ENCODE data around the gene ERBIN. TPM values are rescaled to one million over a fixed set of nuclear protein-coding genes. Genes with fewer than 3 reads are reported as not detected.
"Not testable (repeated sequence)": the region's sequence is repeated elsewhere in the genome, so short reads cannot be mapped to it uniquely, and the experiment has no call there.

ERBIN gene
- polyA plus RNA-seq, 3 donors: 25.2 to 43.3 (median 28.6) TPM

GRCh38 chr5:65913519-65913918, 12.9 kb upstream of the ERBIN start:
- intact Hi-C loops (cut with micrococcal nuclease): no loop called here
- H2AFZ ChIP-seq (ENCODE audit: insufficient read depth, low read depth, low read length, poor library complexity, severe bottlenecking): no peak overlapping the region
- H3K9me3 Mint-ChIP-seq: peaks cover 0 to 3% (median 0%) of the 10 kb centered on the region in 7 donors

GRCh38 chr5:65914641-65915196, 11.7 kb upstream of the ERBIN start:
- Histone ChIP-seq H3K4me3 (replicated peaks in 1 of 3; ENCODE audit: low read depth in 2 of 3, low read length in 3 of 3) (no peak overlapping the region), H4K20me1 (ENCODE audit: insufficient read depth, low read length) (no peaks in the 10 kb centered on the region), H3K79me2 (ENCODE audit: insufficient read depth, low read length) (no peaks in the 10 kb centered on the region), H3K4me1 (ENCODE audit: control insufficient read depth in 1 of 2, insufficient read depth in 2 of 2, low read length in 2 of 2) (peaks cover 13 to 18% of the 10 kb centered on the region in 2 donors), H3K27ac (ENCODE audit: low read depth in 1 of 2, low read length in 2 of 2) (no peak overlapping the region), H2AFZ (ENCODE audit: insufficient read depth, low read depth, low read length, poor library complexity, severe bottlenecking) (peak overlapping the region; percentile 42), H3K36me3 (replicated peaks in 1 of 2; ENCODE audit: control insufficient read depth in 1 of 2, insufficient read depth in 2 of 2, low read length in 2 of 2) (no peaks in the 10 kb centered on the region), H3K27me3 (ENCODE audit: control insufficient read depth in 2 of 2, insufficient read depth in 2 of 2, low read length in 2 of 2) (no peaks in the 10 kb centered on the region), H3K4me2 (replicated peaks; ENCODE audit: extremely low read depth, low read length, poor library complexity, severe bottlenecking) (peak overlapping the region; percentile 14), H3K9me3 (replicated peaks in 1 of 2; ENCODE audit: control insufficient read depth in 1 of 2, insufficient read depth in 1 of 2, low read length in 2 of 2) (no peaks in the 10 kb centered on the region), H3K9ac (ENCODE audit: insufficient read depth, low read length, poor library complexity, severe bottlenecking) (no peak overlapping the region)
- Mint-ChIP-seq H3K36me3 (no peaks in the 10 kb centered on the region), H3K4me1 (peaks cover 22% of the 10 kb centered on the region), H3K27me3 (ENCODE audit: low read depth in 3 of 3) (peaks cover 0 to 5% (median 3%) of the 10 kb centered on the region in 3 donors), H3K9me3 (no peaks in the 10 kb centered on the region), H3K27ac (peak overlapping the region in 4 of 7 donors; percentile 32 to 58 (median 41)), H3K4me3 (peak overlapping the region in 1 of 2 donors; percentile 46)
- TF ChIP-seq CTCF (IDR thresholded peaks at IDR 0.05): no peak
- intact Hi-C loops (cut with micrococcal nuclease): no loop called here
- 83% methylated on average over 1 of the region's 3 CpGs for WGBS (ENCODE audit: insufficient coverage)
- DNase-seq: no peak

More at GRCh38 chr5:65913519-65913918, 12.9 kb upstream of the ERBIN start:
- no peak overlapping the region for H3K27ac ChIP-seq (ENCODE audit: low read depth in 1 of 2, low read length in 2 of 2)
- TF ChIP-seq CTCF (IDR thresholded peaks at IDR 0.05): no peak
- H4K20me1 ChIP-seq (ENCODE audit: insufficient read depth, low read length): no peaks in the 10 kb centered on the region
- H3K9me3 ChIP-seq (replicated peaks in 1 of 2; ENCODE audit: control insufficient read depth in 1 of 2, insufficient read depth in 1 of 2, low read length in 2 of 2): no peaks in the 10 kb centered on the region
- H3K4me1 Mint-ChIP-seq: peaks cover 22% of the 10 kb centered on the region
- no peak for DNase-seq
- no peak overlapping the region for H3K27ac Mint-ChIP-seq
- no peak overlapping the region for H3K9ac ChIP-seq (ENCODE audit: insufficient read depth, low read length, poor library complexity, severe bottlenecking)
- no peak overlapping the region for H3K4me3 Mint-ChIP-seq
- no peaks in the 10 kb centered on the region for H3K36me3 Mint-ChIP-seq
- no peak overlapping the region for H3K4me3 ChIP-seq (replicated peaks in 1 of 3; ENCODE audit: low read depth in 2 of 3, low read length in 3 of 3)
- WGBS (ENCODE audit: insufficient coverage): no CpG with 5 or more reads among the region's 3 CpGs
- no peaks in the 10 kb centered on the region for H3K27me3 ChIP-seq (ENCODE audit: control insufficient read depth in 2 of 2, insufficient read depth in 2 of 2, low read length in 2 of 2)
- no peaks in the 10 kb centered on the region for H3K36me3 ChIP-seq (replicated peaks in 1 of 2; ENCODE audit: control insufficient read depth in 1 of 2, insufficient read depth in 2 of 2, low read length in 2 of 2)
- H3K4me2 ChIP-seq (replicated peaks; ENCODE audit: extremely low read depth, low read length, poor library complexity, severe bottlenecking): no peak overlapping the region
- H3K79me2 ChIP-seq (ENCODE audit: insufficient read depth, low read length): no peaks in the 10 kb centered on the region
- peaks cover 0 to 3% (median 2%) of the 10 kb centered on the region in 3 donors for H3K27me3 Mint-ChIP-seq (ENCODE audit: low read depth in 3 of 3)
- peaks cover 13 to 18% of the 10 kb centered on the region in 2 donors for H3K4me1 ChIP-seq (ENCODE audit: control insufficient read depth in 1 of 2, insufficient read depth in 2 of 2, low read length in 2 of 2)

GRCh38 chr5:65915661-65916060, 10.7 kb upstream of the ERBIN start:
- H3K4me3 ChIP-seq (replicated peaks in 1 of 3; ENCODE audit: low read depth in 2 of 3, low read length in 3 of 3); H3K27me3 ChIP-seq (ENCODE audit: control insufficient read depth in 2 of 2, insufficient read depth in 2 of 2, low read length in 2 of 2); H3K9ac ChIP-seq (ENCODE audit: insufficient read depth, low read length, poor library complexity, severe bottlenecking); H3K36me3 Mint-ChIP-seq; H3K4me2 ChIP-seq (replicated peaks; ENCODE audit: extremely low read depth, low read length, poor library complexity, severe bottlenecking); DNase-seq; H3K9me3 ChIP-seq (replicated peaks in 1 of 2; ENCODE audit: control insufficient read depth in 1 of 2, insufficient read depth in 1 of 2, low read length in 2 of 2); H3K36me3 ChIP-seq (replicated peaks in 1 of 2; ENCODE audit: control insufficient read depth in 1 of 2, insufficient read depth in 2 of 2, low read length in 2 of 2); H3K27me3 Mint-ChIP-seq (ENCODE audit: low read depth in 3 of 3); H3K27ac Mint-ChIP-seq; H3K9me3 Mint-ChIP-seq; H3K4me3 Mint-ChIP-seq; H3K79me2 ChIP-seq (ENCODE audit: insufficient read depth, low read length); intact Hi-C loops (cut with micrococcal nuclease); H2AFZ ChIP-seq (ENCODE audit: insufficient read depth, low read depth, low read length, poor library complexity, severe bottlenecking); H3K27ac ChIP-seq (ENCODE audit: low read depth in 1 of 2, low read length in 2 of 2); H4K20me1 ChIP-seq (ENCODE audit: insufficient read depth, low read length): not testable (repeated sequence)
- H3K4me1 ChIP-seq (ENCODE audit: control insufficient read depth in 1 of 2, insufficient read depth in 2 of 2, low read length in 2 of 2): peaks cover 13 to 18% of the 10 kb centered on the region in 2 donors
- 100% methylated on average over 3 of the region's 6 CpGs for WGBS (ENCODE audit: insufficient coverage)
- H3K4me1 Mint-ChIP-seq: peaks cover 20% of the 10 kb centered on the region
